HG03432 (cell line): ENCODE data around the gene TARBP1.
"Not testable (repeated sequence)": the region's sequence is repeated elsewhere in the genome, so short reads cannot be mapped to it uniquely, and the experiment has no call there.

Source experiments
- ATAC-seq: cut with Tn5 transposase; IDR thresholded peaks from one replicate; pipeline ENCODE4 v1.9.1; 2021; ENCODE audit warnings: mild to moderate bottlenecking, moderate library complexity; ENCODE audit not compliant: unreplicated experiment

TARBP1 gene, protein sequence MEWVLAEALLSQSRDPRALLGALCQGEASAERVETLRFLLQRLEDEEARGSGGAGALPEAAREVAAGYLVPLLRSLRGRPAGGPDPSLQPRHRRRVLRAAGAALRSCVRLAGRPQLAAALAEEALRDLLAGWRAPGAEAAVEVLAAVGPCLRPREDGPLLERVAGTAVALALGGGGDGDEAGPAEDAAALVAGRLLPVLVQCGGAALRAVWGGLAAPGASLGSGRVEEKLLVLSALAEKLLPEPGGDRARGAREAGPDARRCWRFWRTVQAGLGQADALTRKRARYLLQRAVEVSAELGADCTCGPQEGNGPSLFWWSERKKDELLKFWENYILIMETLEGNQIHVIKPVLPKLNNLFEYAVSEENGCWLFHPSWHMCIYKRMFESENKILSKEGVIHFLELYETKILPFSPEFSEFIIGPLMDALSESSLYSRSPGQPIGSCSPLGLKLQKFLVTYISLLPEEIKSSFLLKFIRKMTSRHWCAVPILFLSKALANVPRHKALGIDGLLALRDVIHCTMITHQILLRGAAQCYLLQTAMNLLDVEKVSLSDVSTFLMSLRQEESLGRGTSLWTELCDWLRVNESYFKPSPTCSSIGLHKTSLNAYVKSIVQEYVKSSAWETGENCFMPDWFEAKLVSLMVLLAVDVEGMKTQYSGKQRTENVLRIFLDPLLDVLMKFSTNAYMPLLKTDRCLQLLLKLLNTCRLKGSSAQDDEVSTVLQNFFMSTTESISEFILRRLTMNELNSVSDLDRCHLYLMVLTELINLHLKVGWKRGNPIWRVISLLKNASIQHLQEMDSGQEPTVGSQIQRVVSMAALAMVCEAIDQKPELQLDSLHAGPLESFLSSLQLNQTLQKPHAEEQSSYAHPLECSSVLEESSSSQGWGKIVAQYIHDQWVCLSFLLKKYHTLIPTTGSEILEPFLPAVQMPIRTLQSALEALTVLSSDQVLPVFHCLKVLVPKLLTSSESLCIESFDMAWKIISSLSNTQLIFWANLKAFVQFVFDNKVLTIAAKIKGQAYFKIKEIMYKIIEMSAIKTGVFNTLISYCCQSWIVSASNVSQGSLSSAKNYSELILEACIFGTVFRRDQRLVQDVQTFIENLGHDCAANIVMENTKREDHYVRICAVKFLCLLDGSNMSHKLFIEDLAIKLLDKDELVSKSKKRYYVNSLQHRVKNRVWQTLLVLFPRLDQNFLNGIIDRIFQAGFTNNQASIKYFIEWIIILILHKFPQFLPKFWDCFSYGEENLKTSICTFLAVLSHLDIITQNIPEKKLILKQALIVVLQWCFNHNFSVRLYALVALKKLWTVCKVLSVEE (N-terminal part only)

DNA sequence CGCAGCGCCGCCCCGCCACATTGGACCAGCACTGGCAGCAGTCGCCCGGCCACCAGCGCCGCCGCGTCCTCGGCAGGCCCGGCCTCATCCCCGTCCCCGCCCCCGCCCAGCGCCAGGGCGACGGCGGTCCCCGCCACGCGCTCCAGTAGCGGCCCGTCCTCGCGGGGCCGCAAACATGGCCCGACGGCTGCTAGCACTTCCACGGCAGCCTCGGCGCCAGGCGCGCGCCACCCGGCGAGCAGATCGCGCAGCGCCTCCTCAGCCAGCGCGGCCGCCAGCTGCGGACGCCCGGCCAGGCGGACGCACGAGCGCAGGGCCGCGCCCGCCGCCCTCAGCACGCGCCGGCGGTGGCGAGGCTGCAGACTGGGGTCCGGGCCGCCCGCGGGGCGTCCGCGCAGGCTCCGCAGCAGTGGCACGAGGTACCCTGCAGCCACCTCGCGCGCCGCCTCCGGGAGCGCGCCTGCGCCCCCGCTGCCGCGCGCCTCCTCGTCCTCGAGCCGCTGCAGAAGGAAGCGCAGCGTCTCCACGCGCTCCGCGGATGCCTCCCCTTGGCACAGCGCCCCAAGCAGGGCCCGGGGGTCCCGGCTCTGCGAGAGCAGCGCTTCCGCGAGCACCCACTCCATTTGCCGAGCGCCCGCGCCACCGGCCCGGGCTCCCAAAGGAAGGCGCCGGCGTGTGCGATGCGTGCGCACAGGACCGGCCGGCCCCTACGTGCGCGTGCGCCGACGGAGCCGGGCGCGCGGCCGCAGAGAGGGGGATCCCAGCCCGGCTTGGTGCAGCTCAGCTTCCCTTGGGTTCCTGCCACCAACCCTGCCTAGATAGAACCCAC lies at the start of gene TARBP1:
TSS of gene TARBP1 (minus strand) at position 699 of the 829 bp plus-strand sequence. CDS start at position 623, 76 bp downstream.
- ATAC-seq: peak; percentile 74

DNA sequence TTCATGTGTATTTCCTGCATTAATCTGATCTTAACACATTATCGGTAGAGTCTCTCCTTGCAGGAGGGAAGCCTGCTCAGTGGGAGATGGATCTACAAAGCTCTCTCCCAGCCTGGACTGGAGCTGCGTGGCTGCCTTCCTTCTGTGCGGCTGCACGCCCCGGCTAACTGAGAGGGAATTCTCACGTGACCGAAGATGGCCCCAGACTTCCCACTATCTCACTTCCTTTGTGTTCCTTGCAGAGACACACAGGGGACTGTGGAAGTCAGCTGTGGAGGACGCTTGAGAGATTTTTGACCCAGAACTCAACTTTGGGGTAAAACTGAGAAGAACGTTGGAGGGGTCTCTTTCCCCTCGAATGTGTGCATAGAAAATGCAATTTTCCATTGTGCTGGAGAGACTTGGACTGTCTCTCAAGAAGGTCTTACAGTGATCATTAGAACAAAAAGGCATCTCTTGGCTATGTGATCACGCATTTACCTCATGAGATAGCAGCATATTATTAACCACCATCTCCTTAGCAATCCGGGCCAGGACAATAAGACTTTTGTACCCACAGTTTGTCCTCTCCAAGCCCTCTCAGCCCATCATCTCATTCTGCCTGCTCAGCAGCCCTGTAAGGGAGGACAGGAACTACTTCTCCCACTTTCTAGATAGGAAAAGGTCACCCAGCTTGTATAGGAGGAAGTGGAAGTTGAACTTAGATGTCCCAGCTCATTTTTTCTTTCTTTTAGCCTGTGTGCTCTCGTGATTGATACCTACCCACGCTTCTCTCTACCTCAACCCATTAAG lies 49.3 kb upstream of the TARBP1 start:
- ATAC-seq: no peak

DNA sequence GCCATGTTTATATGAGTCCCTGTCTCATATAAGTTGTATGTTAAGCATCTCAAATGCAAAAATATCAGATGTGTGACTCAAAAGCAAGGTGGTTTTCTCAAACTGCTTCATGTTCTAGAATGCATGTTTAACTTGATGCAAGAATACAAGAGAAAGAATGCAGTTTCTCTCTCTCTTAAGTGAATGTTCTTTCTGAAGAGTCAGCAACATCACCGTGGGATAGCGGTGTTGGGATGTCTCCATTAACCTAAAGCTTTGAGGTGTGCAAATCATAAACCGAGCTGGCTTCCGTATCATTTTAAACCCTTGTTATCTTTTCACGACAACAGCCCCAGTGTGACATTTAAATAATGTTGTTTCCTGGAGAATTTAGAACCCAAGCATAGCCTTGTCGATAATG lies 48.4 kb upstream of the TARBP1 start:
- no peak for ATAC-seq

DNA sequence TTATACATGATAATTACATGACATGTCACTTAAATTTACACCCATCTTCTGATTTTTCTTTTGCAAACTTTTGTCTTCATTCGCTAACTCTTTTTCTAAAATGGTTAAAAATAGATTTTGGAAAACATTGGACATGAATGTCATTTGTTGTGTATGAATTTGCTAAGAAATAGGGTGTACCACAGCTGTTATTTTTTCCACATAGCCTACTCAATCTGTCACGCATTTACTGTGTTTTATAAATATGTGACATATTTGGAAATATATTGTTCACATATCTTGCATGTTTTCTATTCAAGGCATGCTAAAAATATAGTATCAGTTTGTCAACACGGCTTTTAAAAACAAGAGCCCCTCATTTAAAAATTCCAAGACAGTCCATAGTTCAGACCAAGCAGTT lies 47.9 kb upstream of the TARBP1 start:
- ATAC-seq: no peak

DNA sequence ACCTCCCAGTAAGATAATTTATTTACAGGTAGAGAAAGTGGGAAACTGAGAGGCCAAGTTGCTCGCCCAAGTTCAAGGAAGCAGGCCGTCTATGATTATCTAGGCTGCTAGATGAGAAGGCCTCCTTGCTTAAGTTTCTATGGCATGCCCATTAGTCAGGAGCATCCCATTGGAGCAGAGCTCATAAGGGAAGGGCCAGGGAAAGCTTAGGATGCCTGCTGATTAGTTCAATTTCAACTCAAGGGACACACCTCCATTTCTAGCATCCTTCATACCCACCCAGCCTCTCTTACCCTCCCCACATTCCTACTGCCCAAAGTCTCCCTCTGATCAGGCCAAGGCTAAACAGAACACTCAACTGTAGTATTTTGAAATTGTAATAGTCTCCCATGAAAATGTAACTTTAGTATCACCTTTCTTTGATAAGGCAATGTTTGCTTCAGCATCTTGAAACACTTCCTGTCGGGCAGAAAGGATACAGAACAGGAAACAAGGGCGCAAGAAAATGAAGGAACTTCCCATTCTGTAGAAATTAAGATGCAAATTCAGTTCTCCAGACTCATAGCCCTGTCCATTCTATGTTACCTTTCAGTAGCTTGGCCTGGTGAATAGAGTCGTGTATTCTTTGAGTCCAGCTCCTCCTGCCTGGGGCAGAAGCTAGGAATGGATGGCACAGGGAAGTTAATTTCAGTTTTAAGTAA lies 46.3 kb upstream of the TARBP1 start:
- no peak for ATAC-seq

DNA sequence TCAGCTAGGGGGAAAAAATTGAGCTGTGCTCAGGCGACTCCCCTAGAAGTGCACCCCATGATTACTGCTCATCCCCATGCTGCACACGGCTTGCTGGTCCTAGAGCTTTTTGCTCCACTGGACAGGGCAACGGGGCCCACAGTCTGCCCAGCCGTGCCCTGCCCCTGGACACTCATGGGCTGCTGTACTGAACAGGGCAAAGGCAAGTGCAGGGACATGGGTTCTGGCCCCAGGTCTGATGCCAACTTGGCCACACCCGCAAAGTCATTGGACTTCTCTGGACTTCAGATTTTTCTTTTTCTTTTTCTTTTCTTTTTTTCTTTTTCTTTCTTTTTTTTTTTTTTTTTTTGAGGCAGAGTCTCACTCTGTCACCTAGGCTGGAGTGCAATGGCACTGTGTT lies 42.9 kb upstream of the TARBP1 start:
- ATAC-seq: no peak

DNA sequence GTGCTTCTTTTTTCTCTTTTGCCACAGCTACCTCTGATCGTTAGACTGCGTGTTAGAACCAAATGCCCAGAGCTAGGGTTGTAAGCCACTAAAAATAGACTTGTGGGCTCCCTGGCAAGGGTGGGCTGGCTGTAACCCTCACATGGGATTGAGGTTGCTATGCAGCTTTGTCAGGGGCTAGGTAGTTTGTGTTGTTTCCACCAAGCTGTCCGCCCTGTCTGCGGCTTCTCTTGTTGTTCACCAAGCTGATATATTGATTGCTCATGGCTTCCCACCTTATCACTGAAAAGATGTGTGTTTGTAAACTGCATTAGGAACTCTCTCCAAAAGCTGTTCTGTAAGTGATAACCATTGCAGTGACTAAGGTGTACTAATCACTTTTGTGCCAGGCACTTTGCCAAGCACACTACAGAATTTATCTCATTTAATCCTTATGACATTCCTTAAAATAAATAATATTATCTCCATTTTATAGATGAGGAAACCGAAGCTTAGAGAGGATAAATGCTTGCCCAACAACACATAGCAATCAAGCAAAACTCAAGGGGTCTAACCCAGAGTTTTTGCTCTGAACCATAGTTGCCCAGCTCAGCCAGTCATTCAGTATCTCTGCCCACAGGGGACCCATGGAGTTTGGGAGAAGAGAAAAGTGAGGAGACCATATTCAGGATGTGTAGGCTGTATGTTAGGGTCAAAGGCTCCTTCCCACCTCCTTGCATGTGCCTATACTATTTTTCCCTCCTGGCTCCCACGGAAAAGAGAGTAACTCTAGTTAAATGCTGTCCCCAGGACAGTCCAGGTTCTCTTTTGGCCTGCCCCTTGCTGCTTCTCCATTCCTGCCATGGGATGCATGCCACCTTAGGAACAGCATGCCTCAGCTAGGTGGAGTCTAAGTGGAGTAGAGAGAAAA lies 42.2 kb upstream of the TARBP1 start:
- ATAC-seq: no peak

DNA sequence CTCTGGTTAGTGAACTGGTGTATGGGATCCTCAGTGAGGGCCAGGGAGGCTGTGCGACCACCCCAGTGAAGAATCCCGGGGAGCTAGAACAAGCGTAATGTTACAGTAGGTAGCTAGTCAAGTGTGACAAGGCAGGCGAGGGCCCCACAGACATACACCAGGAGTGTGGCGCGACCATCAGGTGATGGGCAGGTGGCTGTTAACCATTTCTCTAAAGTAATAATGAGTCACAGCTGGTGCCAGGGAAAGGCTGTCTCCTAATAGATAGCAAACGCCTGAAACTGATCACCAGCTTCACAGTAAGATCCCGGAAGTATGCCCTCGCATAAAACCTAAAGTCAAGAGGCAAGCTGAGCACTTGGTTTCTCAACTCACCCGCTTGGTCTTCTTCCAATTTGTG lies 40.5 kb upstream of the TARBP1 start:
- ATAC-seq: no peak

DNA sequence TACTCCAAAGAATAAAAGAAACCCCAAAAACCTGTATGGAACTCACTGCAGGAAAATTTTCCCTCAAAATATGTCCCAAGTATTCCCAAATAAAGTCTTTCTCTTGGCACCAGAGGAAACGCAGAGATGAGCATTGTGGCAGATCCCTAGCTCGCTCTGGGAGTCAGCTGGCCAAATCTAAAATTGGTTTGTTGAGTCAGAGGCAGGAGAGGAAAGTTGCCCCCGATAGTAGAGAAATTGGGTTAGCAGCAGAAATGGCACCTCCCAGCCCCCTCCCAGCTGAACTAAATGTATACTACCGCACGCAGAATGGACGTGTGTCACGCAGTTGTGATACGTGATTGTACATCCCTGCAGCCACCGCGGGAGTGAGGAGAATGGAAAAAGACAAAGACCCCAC lies 39.9 kb upstream of the TARBP1 start:
- no peak for ATAC-seq

DNA sequence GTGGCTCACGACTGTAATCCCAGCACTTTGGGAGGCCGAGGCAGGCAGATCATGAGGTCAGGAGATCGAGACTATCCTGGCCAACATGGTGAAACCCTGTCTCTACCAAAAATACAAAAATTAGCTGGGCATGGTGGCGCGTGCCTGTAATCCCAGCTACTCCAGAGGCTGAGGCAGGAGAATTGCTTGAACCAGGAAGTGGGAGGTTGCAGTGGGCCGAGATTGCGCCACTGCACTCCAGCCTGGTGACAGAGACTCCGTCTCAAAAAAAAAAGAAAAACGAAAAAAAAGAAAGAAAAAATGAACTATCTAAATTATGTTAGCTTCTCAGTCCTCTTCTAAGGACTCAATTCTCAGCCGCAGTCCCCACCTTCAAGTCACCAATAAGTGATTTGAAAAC lies 39.1 kb upstream of the TARBP1 start:
- ATAC-seq: not testable (repeated sequence)

DNA sequence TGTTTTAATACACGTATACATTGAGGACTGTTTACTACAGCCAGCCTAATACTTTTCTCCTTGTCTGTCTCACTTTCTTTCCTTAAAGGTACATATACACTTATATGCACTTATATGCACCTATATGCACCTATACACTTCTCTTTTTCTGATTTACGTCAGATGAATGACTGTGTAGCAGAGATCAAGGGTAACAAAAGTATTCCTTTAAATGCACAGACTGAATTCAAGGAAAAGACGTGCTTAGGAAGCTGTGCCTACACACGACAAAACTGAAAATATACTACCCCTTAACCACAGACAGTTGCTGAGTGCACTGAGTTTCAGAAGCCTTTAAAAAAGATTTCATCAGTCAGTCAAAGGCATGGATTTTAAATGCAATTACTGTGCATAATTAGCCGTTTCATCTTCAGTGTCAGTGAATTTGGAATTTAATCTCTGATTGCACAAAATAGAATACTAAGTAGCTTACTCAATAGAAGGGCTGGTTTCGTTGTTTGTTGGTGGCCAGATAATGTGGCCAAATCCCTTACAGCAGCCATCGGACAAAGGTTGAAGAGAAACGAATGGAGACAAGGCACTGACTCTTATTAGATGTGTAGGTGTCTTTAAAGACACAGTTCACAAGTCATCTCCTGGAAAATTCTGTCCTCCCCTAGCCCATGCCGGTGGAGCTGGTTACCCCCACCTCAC lies 38.3 kb upstream of the TARBP1 start:
- ATAC-seq: no peak

DNA sequence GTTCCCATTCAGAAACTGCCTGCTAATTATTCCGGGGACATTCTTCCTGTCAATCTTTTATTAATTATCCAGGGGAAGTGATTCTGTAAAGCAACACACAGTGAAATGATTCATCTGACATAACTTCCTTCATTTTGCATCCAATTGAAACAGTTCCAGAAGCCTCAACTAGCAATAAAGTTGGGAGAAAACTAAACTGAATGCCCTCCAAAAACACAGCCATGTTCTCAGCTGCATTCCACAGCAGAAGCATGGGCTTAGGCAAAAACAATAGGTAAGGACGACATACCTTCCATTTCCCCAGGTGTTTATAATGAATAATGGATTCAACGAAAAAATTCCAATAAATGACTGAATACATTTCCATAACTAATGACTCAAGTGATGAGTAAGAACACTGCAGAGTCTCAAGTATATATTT lies 36.9 kb upstream of the TARBP1 start:
- no peak for ATAC-seq

DNA sequence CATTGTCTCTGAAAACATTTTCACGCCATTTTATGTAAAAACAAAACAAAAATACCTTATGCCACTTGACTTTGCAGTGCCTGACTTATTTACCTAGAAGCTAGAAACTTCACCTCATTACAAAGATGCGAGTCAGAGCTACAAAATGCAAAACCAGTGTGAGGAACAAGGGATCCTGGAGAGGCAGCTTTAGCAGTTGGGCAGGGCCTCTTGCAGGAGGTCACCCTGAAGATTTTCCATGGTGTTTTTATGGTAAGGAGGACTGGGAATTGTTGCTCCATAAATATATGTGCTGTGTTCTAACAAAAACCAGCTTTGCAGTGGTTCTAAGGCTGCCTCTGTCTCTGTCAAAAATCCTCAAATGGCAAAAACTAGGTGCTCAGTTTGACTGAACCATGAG lies 36.4 kb upstream of the TARBP1 start:
- no peak for ATAC-seq

DNA sequence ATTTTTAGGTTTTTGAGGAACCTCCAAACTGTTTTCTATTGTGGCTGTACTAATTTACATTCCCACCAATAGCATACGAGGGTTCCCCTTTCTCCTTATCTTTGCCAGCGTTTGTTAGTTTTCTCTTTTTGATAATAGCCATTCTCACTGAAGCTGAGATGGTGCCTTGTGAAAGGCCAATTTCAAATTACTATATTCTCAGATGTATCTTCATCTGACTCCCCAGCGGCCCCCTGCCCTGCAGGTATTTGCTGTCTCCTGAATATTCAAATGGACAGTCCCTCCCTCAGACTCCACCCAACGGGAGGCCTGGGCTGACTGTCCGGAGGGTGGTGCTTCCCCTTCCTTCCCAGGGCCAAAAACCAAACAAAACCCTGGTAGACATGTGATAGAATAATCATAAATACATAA lies 33.5 kb upstream of the TARBP1 start:
- no peak for ATAC-seq

DNA sequence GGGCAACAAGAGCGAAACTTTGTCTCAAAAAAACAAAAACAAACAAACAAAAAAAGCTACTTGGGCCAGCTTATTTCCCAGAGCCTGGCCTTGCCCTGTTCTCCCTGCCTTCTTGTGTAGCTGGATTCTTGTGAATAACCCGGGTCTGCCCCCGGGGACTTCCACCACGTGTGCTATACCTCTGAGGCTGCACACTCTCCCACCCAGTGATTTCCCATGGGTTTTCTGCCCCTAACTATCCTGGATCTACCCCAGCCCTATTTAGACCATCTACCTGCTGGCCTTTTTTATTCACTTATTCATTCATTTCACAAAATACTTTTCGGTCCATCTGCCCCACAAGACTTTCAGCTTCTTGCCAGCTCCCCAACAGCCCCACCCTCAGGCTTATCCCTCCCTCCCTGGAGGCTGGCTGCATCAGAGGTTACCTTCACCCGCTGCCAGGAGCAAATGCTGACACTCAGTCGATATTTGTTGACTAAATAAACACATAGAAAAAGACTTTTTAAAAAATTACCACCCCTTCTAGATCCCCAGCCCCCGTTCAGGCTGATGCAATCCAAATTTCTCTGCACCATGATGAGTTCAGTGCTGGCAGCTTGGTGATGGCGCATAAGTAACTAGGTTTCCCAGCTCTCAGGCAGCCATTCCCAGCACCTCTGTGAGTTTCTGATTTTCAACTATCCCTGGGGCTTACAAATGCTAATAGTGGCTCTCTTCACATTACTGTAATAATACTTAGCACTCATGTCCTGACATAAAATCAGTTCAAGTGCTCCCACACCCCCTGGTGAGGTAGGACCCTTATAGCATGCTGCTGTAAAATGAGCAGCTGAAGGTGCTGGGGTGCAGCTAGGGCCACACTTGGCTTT lies 30.7 kb upstream of the TARBP1 start:
- ATAC-seq: no peak
